K562 (cell line): ENCODE data around the gene CD151. TPM values are rescaled to one million over a fixed set of nuclear protein-coding genes. Genes with fewer than 3 reads are reported as not detected.

Experiments used
- BCOR ChIP-seq: fragments of 450-650 bp; IDR thresholded peaks from 2 replicates; pipeline ENCODE4 v1.6.1; 2016
- CCNT2 ChIP-seq: IDR thresholded peaks from 2 replicates; pipeline ENCODE4 v1.6.1; 2011; ENCODE audit warnings: borderline replicate concordance, low read depth, mild to moderate bottlenecking, moderate library complexity, mixed read lengths, low read length; ENCODE audit not compliant: insufficient read length; ENCODE audit errors: extremely low read depth
- MAZ ChIP-seq, 2 experiments: fragments of 450-650 bp in 1 of 2; sonication (generic) in 1 of 2; formaldehyde crosslinking; IDR thresholded peaks in 1 of 2; conservative IDR thresholded peaks in 1 of 2; 2 replicates each; pipeline versions ENCODE4 v1.4.0 to v1.5.0; 2020; ENCODE audit warnings: mild to moderate bottlenecking in 1 of 2, missing genetic modification reagents in 1 of 2
- NCOA4 ChIP-seq: fragments of 450-650 bp; IDR thresholded peaks from 2 replicates; pipeline ENCODE4 v1.6.1; 2018; ENCODE audit warnings: mild to moderate bottlenecking; ENCODE audit not compliant: partially characterized antibody
- NRF1 ChIP-seq, 2 experiments: fragments of 450-650 bp; IDR thresholded peaks in 1 of 2; conservative IDR thresholded peaks in 1 of 2; 2 replicates each; pipeline ENCODE4 v1.6.1; 2014; ENCODE audit warnings: mild to moderate bottlenecking in 2 of 2
- PCBP1 ChIP-seq: fragments of 200-400 bp; formaldehyde crosslinking; IDR thresholded peaks from 2 replicates; pipeline ENCODE4 v1.6.1; 2018; ENCODE audit warnings: mild to moderate bottlenecking, low read depth, low read length; ENCODE audit not compliant: poor library complexity, severe bottlenecking
- PHTF2 ChIP-seq: fragments of 250-450 bp; sonication (Bioruptor Pico); IDR thresholded peaks from 2 replicates; pipeline ENCODE4 v1.5.0; 2021; ENCODE audit warnings: mild to moderate bottlenecking
- POLR2AphosphoS2 ChIP-seq: IDR thresholded peaks from 2 replicates; pipeline ENCODE4 v1.6.1; 2012; ENCODE audit warnings: low read length, improper control_type of control experiment
- RBBP5 ChIP-seq: fragments of 200-600 bp; sonication (generic); IDR thresholded peaks from 2 replicates; pipeline ENCODE4 v1.6.1; 2012; ENCODE audit warnings: borderline replicate concordance, mild to moderate bottlenecking, low read length, control low read depth, inconsistent platforms; ENCODE audit not compliant: insufficient read depth, poor library complexity, severe bottlenecking
- TSHZ1 ChIP-seq: fragments of 250-450 bp; sonication (Bioruptor Pico); IDR thresholded peaks from 2 replicates; pipeline ENCODE4 v1.4.0; 2020; ENCODE audit warnings: mild to moderate bottlenecking, moderate library complexity
- YY1 ChIP-seq, 3 experiments: IDR thresholded peaks; 2 replicates each; pipeline ENCODE4 v1.6.1; 2011; ENCODE audit warnings: low read length in 2 of 3, mild to moderate bottlenecking in 2 of 3, moderate library complexity in 2 of 3, borderline replicate concordance in 1 of 3, control low read depth in 1 of 3, low read depth in 1 of 3; ENCODE audit not compliant: insufficient read depth in 3 of 3, insufficient replicate concordance in 2 of 3, control insufficient read depth in 1 of 3, insufficient read length in 1 of 3; ENCODE audit errors: extremely low read depth in 1 of 3
- ZBTB11 ChIP-seq, 3 experiments: fragments of 200-800 bp in 1 of 3; fragments of 250-450 bp in 1 of 3; fragments of 450-650 bp in 1 of 3; sonication (Bioruptor Pico) in 1 of 3; sonication (Bioruptor generic) in 1 of 3; formaldehyde crosslinking in 1 of 3; IDR thresholded peaks; 2 replicates each; pipeline versions ENCODE4 v1.6.1 to v1.8.0; 2016 to 2022; ENCODE audit warnings: mild to moderate bottlenecking in 2 of 3, missing genetic modification characterization in 2 of 3, missing compliant biosample characterization in 1 of 3, moderate library complexity in 1 of 3
- ZBTB8A ChIP-seq: fragments of 450-650 bp; IDR thresholded peaks from 2 replicates; pipeline ENCODE4 v1.6.1; 2018; ENCODE audit warnings: mild to moderate bottlenecking, moderate library complexity; ENCODE audit not compliant: partially characterized antibody
- ZC3H8 ChIP-seq: fragments of 450-650 bp; IDR thresholded peaks from 2 replicates; pipeline ENCODE4 v1.6.1; 2017
- ZEB2 ChIP-seq: fragments of 450-650 bp; IDR thresholded peaks from 2 replicates; pipeline ENCODE4 v1.6.1; 2016
- ZNF347 ChIP-seq: fragments of 450-650 bp; formaldehyde crosslinking; IDR thresholded peaks from 2 replicates; pipeline ENCODE4 v1.4.0; 2020; ENCODE audit warnings: low read depth, mild to moderate bottlenecking, moderate library complexity
- polyA plus RNA-seq, 8 experiments: library from polyadenylated mRNA; depleted of rRNA in 4 of 8; stranded (reverse) in 5 of 8; unstranded in 3 of 8; fragments of >200 nt; fragmentation: Nextera tagmentation in 2 of 8; fragmentation: Illumina TruSeq in 1 of 8; extraction: Ambion mirVana in 2 of 8; extraction: Trizol in 1 of 8; gene quantifications; 2 replicates each; pipeline versions ENCODE4 v1.2.1 to v1.2.3, GENCODE V29; 2011 to 2014; ENCODE audit warnings: inconsistent platforms in 1 of 8, missing spikeins in 1 of 8
- total RNA-seq, 7 experiments: library from RNA; depleted of rRNA in 6 of 7; stranded (reverse); fragments of >200 nt in 6 of 7; fragmentation: Illumina TruSeq in 2 of 7; extraction: Trizol in 2 of 7; gene quantifications; 2 replicates each; pipeline versions ENCODE4 v1.2.1 to v1.2.3, GENCODE V29; 2011 to 2021; ENCODE audit warnings: low replicate concordance in 1 of 7
- TF ChIP-seq, protein P1 (sequence below): IDR thresholded peaks from 2 replicates; pipeline ENCODE4 v1.6.1; 2016; ENCODE audit warnings: missing genetic modification characterization, missing compliant biosample characterization

Gene CD151
- total and polyA plus RNA-seq, 9 of the 15 experiments (the other 6 are each of a cell fraction or from before 2014, with no cell fraction given) = 2.3 to 187 (median 140) TPM

DNA sequence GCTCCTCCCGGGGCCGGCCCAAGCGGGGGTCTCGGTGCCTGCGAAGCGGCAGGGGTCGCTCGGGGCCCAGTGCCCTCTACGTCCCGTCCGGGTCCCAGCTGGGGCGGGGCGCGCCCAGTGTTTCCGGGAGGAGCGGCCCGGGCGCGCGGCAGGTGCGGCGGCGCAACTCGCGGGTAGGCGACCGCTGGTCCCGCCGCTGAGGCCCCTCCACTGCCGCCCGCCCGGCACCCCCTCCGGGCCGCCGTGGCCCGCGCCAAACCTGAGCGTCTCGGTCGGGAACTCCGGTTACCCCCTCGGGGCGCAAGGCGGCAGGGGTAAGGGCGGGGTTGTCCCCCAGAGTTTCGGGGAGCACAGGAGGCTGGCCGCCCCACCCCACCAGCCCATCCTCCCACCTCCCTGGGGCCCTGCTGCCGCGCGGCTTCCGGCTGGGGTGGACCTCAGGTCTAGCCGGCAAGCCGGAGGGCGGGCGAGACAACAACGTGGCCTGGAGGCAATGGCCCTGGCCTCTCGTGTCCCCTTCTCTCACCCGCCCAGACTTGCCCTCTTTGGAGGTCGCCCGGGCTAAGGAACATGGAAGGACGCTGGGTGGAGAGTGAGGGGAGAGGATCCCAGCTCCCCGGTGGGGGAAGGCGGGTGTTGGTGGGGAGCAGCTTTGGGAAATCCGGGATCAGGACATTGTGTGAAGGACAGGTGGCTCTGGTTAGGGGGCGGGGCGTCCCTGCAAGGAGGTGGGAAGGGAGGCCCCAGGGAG is 5.4 kb upstream of the CD151 start (continued):
- TF ChIP-seq TSHZ1 (no peak), YY1 (IDR thresholded peaks at IDR 0.05; ENCODE audit: borderline replicate concordance in 1 of 3, control insufficient read depth in 1 of 3, extremely low read depth in 1 of 3, insufficient read depth in 3 of 3, insufficient read length in 1 of 3, insufficient replicate concordance in 2 of 3, low read depth in 1 of 3, low read length in 2 of 3) (peak in 1 of 3 experiments; percentile 40), ZBTB11 (CRISPR knock-in tag; IDR thresholded peaks at IDR 0.05) (peak in 2 of 3 experiments; percentile 34 to 83; a peak in 2 of 6 replicates), NCOA4 (no peak), ZC3H8 (no peak), NRF1 (conservative IDR thresholded peaks at IDR 0.05 in 1 of 2, IDR thresholded peaks at IDR 0.05 in 1 of 2) (peak; percentile 76 to 80; a peak in 2 of 4 replicates), ZNF347 (CRISPR knock-in tag) (no peak), PHTF2 (CRISPR knock-in tag) (no peak), MAZ (CRISPR knock-in tag; conservative IDR thresholded peaks at IDR 0.05 in 1 of 2, IDR thresholded peaks at IDR 0.05 in 1 of 2) (peak; percentile 25 to 81), PCBP1 (peak; percentile 63), POLR2AphosphoS2 (no peak), RBBP5 (no peak), ZBTB8A (no peak), CCNT2 (peak; percentile 47), ZEB2 (peak; percentile 54; the same call in 1 of the 2 replicates), BCOR (peak; percentile 39; the same call in 1 of the 2 replicates)
- TF ChIP-seq, protein P1, sequence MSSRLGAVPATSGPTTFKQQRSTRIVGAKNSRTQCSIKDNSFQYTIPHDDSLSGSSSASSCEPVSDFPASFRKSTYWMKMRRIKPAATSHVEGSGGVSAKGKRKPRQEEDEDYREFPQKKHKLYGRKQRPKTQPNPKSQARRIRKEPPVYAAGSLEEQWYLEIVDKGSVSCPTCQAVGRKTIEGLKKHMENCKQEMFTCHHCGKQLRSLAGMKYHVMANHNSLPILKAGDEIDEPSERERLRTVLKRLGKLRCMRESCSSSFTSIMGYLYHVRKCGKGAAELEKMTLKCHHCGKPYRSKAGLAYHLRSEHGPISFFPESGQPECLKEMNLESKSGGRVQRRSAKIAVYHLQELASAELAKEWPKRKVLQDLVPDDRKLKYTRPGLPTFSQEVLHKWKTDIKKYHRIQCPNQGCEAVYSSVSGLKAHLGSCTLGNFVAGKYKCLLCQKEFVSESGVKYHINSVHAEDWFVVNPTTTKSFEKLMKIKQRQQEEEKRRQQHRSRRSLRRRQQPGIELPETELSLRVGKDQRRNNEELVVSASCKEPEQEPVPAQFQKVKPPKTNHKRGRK (tag) = no peak
